HepG2 (cell line): ENCODE measurements around the gene LHFPL2. TPM values are rescaled to one million over a fixed set of nuclear protein-coding genes. Genes with fewer than 3 reads are reported as not detected.

Source experiments
- EED ChIP-seq: sonication (generic); formaldehyde crosslinking; IDR thresholded peaks from 2 replicates; pipeline ENCODE4 v1.5.0; 2020; ENCODE audit warnings: mild to moderate bottlenecking, missing genetic modification reagents
- KAT8 ChIP-seq: IDR thresholded peaks from 2 replicates; pipeline ENCODE4 v1.6.1; 2016; ENCODE audit warnings: missing genetic modification reagents, missing compliant biosample characterization
- PAX8 ChIP-seq: sonication (generic); formaldehyde crosslinking; IDR thresholded peaks from 2 replicates; pipeline ENCODE4 v1.8.0; 2022; ENCODE audit warnings: mild to moderate bottlenecking, missing genetic modification reagents, borderline replicate concordance
- TFDP1 ChIP-seq: IDR thresholded peaks from 2 replicates; pipeline ENCODE4 v1.6.1; 2016; ENCODE audit warnings: missing compliant biosample characterization, missing genetic modification reagents, borderline replicate concordance
- UBTF ChIP-seq: sonication (generic); formaldehyde crosslinking; IDR thresholded peaks from 2 replicates; pipeline ENCODE4 v1.4.0; 2020; ENCODE audit warnings: mild to moderate bottlenecking, missing genetic modification reagents
- ZMYM4 ChIP-seq: sonication (generic); formaldehyde crosslinking; IDR thresholded peaks from 2 replicates; pipeline ENCODE4 v1.8.1; 2023; ENCODE audit warnings: mild to moderate bottlenecking, missing genetic modification reagents
- ZNF614 ChIP-seq: IDR thresholded peaks from 2 replicates; pipeline ENCODE4 v1.6.1; 2018; ENCODE audit warnings: missing biosample characterization, missing genetic modification reagents, inconsistent platforms, borderline replicate concordance
- polyA plus RNA-seq, 8 experiments: library from polyadenylated mRNA; depleted of rRNA in 3 of 8; stranded (reverse) in 7 of 8; unstranded in 1 of 8; fragments of >200 nt; fragmentation: Illumina TruSeq in 4 of 8; extraction: Trizol in 4 of 8; gene quantifications; 2 replicates each; pipeline versions ENCODE4 v1.2.1 to v1.2.3, GENCODE V29; 2011 to 2016; ENCODE audit warnings: low read depth in 4 of 8, missing spikeins in 1 of 8, mixed read lengths in 1 of 8; ENCODE audit not compliant: insufficient read depth in 1 of 8
- total RNA-seq, 5 experiments: library from RNA; depleted of rRNA; stranded (reverse); fragments of >200 nt; fragmentation: Illumina TruSeq; extraction: Trizol; gene quantifications; 2 replicates each; pipeline ENCODE4 v1.2.3, GENCODE V29; 2016; ENCODE audit warnings: low read depth in 1 of 5
- TF ChIP-seq, protein P1 (sequence below): IDR thresholded peaks from 2 replicates; pipeline ENCODE4 v1.6.1; 2016; ENCODE audit warnings: missing compliant biosample characterization, missing genetic modification reagents, borderline replicate concordance

Gene LHFPL2
- total and polyA plus RNA-seq, 2 of the 13 experiments (the other 11 are each of a cell fraction or from before 2014, with no cell fraction given): 6.0 to 20.0 TPM

GRCh38 chr5:78597068-78597973, 51.3 kb downstream of the LHFPL2 start (continued):
- TF ChIP-seq UBTF (CRISPR knock-in tag) (no peak), KAT8 (CRISPR knock-in tag) (peak; percentile 54; the same call in 1 of the 2 replicates), EED (no peak), ZNF614 (CRISPR knock-in tag) (peak; percentile 71; the same call in 1 of the 2 replicates), PAX8 (CRISPR knock-in tag) (no peak), ZMYM4 (CRISPR knock-in tag) (peak; percentile 80), TFDP1 (CRISPR knock-in tag) (no peak)
- TF ChIP-seq, protein P1, sequence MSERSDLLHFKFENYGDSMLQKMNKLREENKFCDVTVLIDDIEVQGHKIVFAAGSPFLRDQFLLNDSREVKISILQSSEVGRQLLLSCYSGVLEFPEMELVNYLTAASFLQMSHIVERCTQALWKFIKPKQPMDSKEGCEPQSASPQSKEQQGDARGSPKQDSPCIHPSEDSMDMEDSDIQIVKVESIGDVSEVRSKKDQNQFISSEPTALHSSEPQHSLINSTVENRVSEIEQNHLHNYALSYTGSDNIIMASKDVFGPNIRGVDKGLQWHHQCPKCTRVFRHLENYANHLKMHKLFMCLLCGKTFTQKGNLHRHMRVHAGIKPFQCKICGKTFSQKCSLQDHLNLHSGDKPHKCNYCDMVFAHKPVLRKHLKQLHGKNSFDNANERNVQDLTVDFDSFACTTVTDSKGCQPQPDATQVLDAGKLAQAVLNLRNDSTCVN (CRISPR knock-in tag): 0 out of 2 replicates have a peak, but pooled peaks have one; percentile 32
